Mononuclear cell (primary cell): Measurements from ENCODE around the gene DCTD. TPM values are rescaled to one million over a fixed set of nuclear protein-coding genes. Genes with fewer than 3 reads are reported as not detected.

ENCODE experiments used
- H3K27me3 ChIP-seq: 2 replicates; pipeline ENCODE4 v1.6.0; 2011; ENCODE audit warnings: low read length, control low read depth; ENCODE audit not compliant: insufficient read depth
- H3K4me1 ChIP-seq: 2 replicates; pipeline ENCODE4 v1.5.1; 2011; ENCODE audit warnings: mild to moderate bottlenecking, low read length, control low read depth; ENCODE audit not compliant: insufficient read depth
- H3K4me3 ChIP-seq: 2 replicates; pipeline ENCODE4 v1.5.1; 2011; ENCODE audit warnings: mild to moderate bottlenecking, low read length, moderate library complexity
- H3K9me3 ChIP-seq: 2 replicates; pipeline ENCODE4 v1.5.1; 2011; ENCODE audit warnings: low read depth, mild to moderate bottlenecking, control low read depth, low read length
- total RNA-seq: library from RNA; depleted of rRNA; stranded (reverse); fragments of >200 nt; gene quantifications from one replicate; pipeline ENCODE4 v1.2.3, GENCODE V29; 2012

DCTD gene
- total RNA-seq, 1 donor, result 39.9 TPM

DNA sequence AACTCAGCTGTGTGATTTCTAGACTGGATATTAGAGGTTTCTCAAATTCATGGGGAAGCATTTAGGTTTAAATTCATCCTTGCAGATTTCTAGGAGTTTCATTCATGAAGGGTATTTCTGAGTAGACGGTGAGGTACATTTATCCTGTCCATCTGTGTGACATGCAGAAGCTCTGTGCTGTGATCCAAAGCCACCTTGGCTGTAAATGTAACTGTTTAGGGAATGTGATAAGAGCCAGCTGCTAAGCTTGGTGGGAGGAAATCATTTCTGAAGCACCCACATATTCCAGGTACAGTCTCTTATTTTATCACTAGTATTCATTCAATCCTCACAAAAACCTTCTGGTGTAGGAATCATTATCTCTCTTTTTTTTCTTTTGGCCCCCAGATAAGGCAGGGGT, 8.7 kb upstream of the DCTD start:
- Histone ChIP-seq H3K9me3 (no peaks in the 10 kb centered on the region), H3K4me3 (no peak overlapping the region), H3K27me3 (peaks cover 4% of the 10 kb centered on the region), H3K4me1 (no peaks in the 10 kb centered on the region)

DNA sequence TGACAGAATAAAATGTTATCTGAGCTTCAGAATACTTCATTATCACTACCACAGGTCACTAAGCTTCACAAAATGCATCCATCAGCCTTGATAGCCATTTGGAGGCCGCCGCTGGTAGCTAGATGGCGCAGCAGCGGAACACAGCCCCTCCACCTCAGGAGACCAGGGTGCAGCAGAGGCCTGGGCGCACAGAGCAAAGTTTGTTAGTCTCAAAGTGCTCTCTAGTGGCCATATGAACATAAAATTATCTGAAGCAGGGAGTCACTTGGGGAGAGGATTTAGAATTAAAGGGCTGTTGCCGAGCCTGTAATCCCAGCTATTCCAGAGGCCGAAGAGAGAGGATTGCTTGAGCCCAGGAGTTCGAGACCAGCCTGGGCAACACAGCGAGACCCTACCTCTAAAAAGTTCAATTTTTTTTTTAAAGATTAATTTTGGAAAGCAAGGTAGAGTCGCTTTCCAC, 8.1 kb upstream of the DCTD start:
- no peaks in the 10 kb centered on the region for H3K9me3 ChIP-seq
- peaks cover 4% of the 10 kb centered on the region for H3K27me3 ChIP-seq

GRCh38 chr4:182924497-182924896, 7.3 kb upstream of the DCTD start:
- Histone ChIP-seq H3K27me3 (peaks cover 4% of the 10 kb centered on the region), H3K4me1 (peaks cover under 1% of the 10 kb centered on the region)

More for the DNA sequence above, 8.1 kb upstream of the DCTD start:
- Histone ChIP-seq H3K4me3 (no peak overlapping the region), H3K4me1 (no peaks in the 10 kb centered on the region)

GRCh38 chr4:182923796-182924340, 6.7 kb upstream of the DCTD start:
- Histone ChIP-seq H3K4me1 (peaks cover 7% of the 10 kb centered on the region), H3K4me3 (no peak overlapping the region), H3K27me3 (peaks cover 4% of the 10 kb centered on the region), H3K9me3 (no peaks in the 10 kb centered on the region)

More at GRCh38 chr4:182924497-182924896, 7.3 kb upstream of the DCTD start:
- H3K9me3 ChIP-seq, result no peaks in the 10 kb centered on the region
- no peak overlapping the region for H3K4me3 ChIP-seq

DNA sequence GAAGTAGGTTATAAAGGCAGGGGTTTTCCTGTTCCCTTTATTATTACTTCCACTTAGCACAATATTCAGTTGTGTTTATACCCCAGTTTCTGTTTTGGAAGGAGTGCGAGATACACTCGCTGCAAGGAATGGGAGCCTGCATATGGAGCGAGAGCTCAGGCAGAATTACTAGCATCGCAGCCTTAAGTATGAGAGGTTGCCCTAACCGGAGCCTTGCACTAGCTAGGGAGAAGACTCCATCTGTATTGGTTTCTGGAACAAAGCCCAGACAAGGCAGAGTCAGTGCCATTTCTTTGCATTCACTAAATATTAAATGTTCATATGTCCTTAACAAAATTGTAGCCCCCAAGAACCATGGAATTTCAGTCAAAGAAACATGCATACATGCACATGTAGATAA, 6.2 kb upstream of the DCTD start:
- Histone ChIP-seq H3K9me3 (no peaks in the 10 kb centered on the region), H3K4me1 (peaks cover 12% of the 10 kb centered on the region), H3K4me3 (no peak overlapping the region), H3K27me3 (peaks cover 4% of the 10 kb centered on the region)

DNA sequence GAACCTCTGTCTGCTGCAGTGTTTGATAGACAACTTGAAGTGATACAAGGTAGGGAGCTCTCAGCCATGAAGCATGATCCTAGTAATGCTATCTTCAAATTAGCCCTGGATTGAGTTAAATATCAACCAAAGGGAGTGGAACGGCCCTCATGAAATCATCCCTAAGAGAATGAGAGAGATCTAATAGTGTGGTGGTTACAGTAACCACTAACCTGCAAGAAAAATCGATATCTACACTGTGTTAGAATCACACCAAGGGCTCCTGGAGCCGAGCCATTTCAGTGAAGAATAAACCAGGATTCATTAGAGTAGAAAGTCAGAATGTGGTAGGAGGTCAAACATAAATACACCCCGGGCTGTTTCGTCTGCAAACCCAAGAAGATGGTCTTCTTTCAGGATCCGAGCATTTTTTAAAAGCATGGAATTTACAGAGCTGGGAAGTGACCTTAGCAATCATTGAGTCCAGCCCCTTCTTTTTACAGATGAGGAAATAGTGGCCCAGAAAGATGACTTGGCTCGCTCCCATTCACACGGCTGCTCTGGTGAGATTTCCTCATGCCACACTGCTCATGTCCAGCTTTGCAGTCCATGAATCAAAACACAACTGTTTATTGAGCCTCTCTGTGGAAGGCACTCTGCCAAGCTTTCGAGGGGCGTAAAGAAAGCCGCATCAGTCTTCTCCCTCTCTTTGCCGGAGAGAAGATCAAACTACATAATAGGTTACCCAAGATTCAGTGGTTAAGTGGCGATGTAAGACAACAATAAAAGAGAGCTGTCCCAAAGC, 5.5 kb upstream of the DCTD start:
- Histone ChIP-seq H3K9me3 (no peaks in the 10 kb centered on the region), H3K27me3 (peaks cover 4% of the 10 kb centered on the region), H3K4me3 (no peak overlapping the region), H3K4me1 (peaks cover 19% of the 10 kb centered on the region)

GRCh38 chr4:182921608-182922007, 4.4 kb upstream of the DCTD start:
- Histone ChIP-seq H3K9me3 (no peaks in the 10 kb centered on the region), H3K4me1 (peaks cover 22% of the 10 kb centered on the region), H3K4me3 (no peak overlapping the region), H3K27me3 (peaks cover 4% of the 10 kb centered on the region)

DNA sequence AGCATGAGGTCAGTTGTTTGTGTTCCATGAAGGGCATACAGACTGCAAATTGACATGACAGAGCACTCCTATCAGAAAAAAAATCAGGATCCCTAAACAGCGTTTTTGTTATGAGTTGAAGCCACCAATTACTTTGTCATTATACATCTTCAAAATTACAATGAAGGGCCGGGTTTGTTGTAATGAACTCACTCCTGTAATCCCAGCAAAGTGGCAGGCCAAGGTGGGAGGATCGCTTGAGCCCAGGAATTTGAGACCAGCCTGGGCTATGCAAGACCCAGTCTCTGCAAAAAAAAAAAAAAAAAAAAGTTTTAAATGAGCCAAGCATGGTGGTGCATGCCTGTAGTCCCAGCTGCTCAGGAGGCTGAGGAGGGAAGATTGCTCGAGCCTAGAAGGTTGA, 3.5 kb upstream of the DCTD start:
- Histone ChIP-seq H3K9me3 (no peaks in the 10 kb centered on the region), H3K27me3 (peaks cover 4% of the 10 kb centered on the region), H3K4me1 (peaks cover 26% of the 10 kb centered on the region), H3K4me3 (no peak overlapping the region)

DNA sequence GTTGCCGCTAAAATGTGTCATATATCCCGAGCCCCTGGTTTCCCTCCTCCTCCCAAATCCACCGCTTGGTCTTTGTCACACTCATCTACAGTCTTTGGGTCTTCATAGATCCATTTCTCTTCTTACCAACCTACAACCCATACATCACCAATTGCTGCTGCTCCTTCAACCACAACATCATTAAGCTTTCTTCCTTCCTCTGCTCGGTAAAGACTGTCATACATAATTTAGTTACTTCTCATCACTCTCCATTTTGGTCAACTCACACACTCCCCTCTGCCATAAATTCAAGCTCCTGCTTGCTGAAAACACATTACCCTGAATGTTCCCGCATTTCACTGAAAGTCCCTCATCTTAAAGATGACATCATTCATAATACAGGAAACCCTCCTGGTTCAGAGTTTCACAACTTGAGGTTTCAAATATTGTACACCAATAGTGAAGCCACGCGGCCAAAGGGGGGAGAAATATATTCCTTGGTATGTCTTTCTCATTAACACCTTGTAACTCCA, 1.7 kb upstream of the DCTD start:
- peaks cover 2% of the 10 kb centered on the region for H3K27me3 ChIP-seq
- H3K4me3 ChIP-seq, result no peak overlapping the region
- H3K9me3 ChIP-seq, result no peaks in the 10 kb centered on the region
- H3K4me1 ChIP-seq, result peaks cover 26% of the 10 kb centered on the region

DNA sequence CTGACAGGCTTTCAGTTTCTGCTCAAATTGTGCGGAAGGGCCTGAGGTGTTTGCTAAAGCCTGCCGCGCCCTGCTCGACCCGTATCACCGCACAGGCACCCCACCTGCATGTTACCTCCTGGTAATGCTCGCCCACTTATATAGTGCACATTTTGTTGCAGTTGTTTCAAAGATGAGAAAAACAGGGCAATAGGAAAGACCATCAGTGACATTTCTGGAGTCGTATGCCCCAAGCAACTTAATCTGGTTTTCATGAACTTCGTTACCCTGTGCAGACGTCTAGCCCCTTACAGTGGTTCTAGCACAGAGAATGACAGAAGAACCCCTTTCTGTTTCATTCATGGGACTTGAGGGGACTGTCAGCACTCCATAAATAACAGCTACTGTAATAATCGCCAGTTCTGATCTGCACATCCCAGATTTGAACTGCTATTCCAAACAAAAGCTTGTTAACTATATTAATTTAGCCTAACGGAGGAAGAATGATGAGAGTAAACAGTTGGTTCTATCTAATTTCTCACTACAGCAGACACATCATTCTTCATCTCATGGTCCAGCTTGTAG, 940 bp upstream of the DCTD start:
- Histone ChIP-seq H3K27me3 (no peaks in the 10 kb centered on the region), H3K4me3 (peak overlapping the region; percentile 62), H3K9me3 (no peaks in the 10 kb centered on the region), H3K4me1 (peaks cover 26% of the 10 kb centered on the region)

- no peaks in the 10 kb centered on the region for H3K27me3 ChIP-seq
- peaks cover 26% of the 10 kb centered on the region for H3K4me1 ChIP-seq
- H3K9me3 ChIP-seq, result no peaks in the 10 kb centered on the region
- H3K4me3 ChIP-seq, result peak overlapping the region; percentile 62
Measured at GRCh38 chr4:182916483-182917181, 554 bp downstream of the DCTD start.

DNA sequence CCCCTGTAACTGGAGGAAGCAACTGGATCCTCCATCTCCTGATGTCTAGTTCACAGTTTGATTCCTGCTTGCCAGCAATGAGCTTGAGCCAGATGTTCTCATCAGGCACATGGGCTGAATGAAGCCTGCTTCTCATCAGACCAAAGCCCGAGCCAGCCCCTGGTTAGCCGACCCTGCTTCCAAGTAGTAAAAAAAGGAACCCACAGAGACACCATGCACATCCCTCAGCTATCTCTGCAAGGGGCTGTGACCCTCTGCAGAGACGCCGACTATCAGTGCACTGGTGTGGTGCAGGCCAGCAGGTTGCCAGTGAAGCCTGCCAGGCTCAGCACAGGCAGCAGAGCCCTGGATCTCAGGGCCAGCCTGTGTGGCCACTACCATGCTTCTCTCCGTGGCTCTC, 2.8 kb downstream of the DCTD start:
- peaks cover 24% of the 10 kb centered on the region for H3K4me1 ChIP-seq
- H3K27me3 ChIP-seq, result no peaks in the 10 kb centered on the region

GRCh38 chr4:182913621-182914020, 3.6 kb downstream of the DCTD start:
- no peak overlapping the region for H3K4me3 ChIP-seq
- H3K27me3 ChIP-seq, result no peaks in the 10 kb centered on the region
- no peaks in the 10 kb centered on the region for H3K9me3 ChIP-seq
- peaks cover 17% of the 10 kb centered on the region for H3K4me1 ChIP-seq

More for the DNA sequence above, 2.8 kb downstream of the DCTD start:
- no peak overlapping the region for H3K4me3 ChIP-seq
- no peaks in the 10 kb centered on the region for H3K9me3 ChIP-seq

GRCh38 chr4:182913036-182913435, 4.2 kb downstream of the DCTD start:
- Histone ChIP-seq H3K27me3 (no peaks in the 10 kb centered on the region), H3K4me1 (peaks cover 11% of the 10 kb centered on the region), H3K4me3 (no peak overlapping the region), H3K9me3 (no peaks in the 10 kb centered on the region)

DNA sequence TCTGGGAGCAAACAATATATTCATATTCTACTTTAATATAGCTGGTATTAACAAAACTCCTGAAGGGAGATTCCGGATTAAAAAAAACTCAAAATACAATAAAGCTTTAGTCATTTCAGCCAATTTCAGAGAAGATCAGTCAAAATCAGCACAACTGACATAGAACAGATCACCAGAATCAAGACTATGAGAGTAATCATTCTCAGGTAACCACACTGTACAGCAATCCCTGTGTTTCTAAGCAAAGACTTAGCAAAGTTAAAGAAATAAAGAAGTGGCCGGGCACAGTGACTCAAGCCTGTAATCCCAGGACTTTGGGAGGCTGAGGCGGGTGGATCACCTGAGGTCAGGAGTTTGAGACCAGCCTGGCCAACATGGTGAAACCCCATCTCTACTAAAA, 9.1 kb downstream of the DCTD start:
- Histone ChIP-seq H3K27me3 (no peaks in the 10 kb centered on the region), H3K4me1 (no peaks in the 10 kb centered on the region), H3K9me3 (no peaks in the 10 kb centered on the region), H3K4me3 (no peak overlapping the region)
